Fibroblast of mammary gland (primary cell): ENCODE measurements around the gene TUB.

Source experiments
- DNase-seq: peaks from one replicate; pipeline ENCODE4 v3.0.0-alpha.2; 2010; ENCODE audit warnings: low read depth
- H3K4me3 ChIP-seq: 2 replicates; pipeline ENCODE4 v1.5.1; 2011; ENCODE audit warnings: low read depth, mild to moderate bottlenecking, low read length, moderate library complexity; ENCODE audit not compliant: control insufficient read depth
- CTCF ChIP-seq: conservative IDR thresholded peaks from 2 replicates; pipeline ENCODE4 v1.5.1; 2011; ENCODE audit warnings: low read depth, low read length, inconsistent platforms; ENCODE audit not compliant: control insufficient read depth, insufficient read depth

TUB gene

GRCh38 chr11:8045839-8046238 is 35.2 kb upstream of the TUB start:
- DNase-seq = no peak
- no peak for TF ChIP-seq CTCF
- H3K4me3 ChIP-seq = no peak overlapping the region

GRCh38 chr11:8047382-8047781 is 33.6 kb upstream of the TUB start:
- no peak overlapping the region for H3K4me3 ChIP-seq
- TF ChIP-seq CTCF = no peak
- DNase-seq = no peak

GRCh38 chr11:8049084-8049483 is 31.9 kb upstream of the TUB start:
- no peak for TF ChIP-seq CTCF
- no peak for DNase-seq

GRCh38 chr11:8055091-8055835 is 25.7 kb upstream of the TUB start:
- peak; percentile 24 for TF ChIP-seq CTCF
- H3K4me3 ChIP-seq = no peak overlapping the region
- DNase-seq = peak; percentile 17

More at GRCh38 chr11:8049084-8049483, 31.9 kb upstream of the TUB start:
- no peak overlapping the region for H3K4me3 ChIP-seq

GRCh38 chr11:8055836-8056526 is 25.0 kb upstream of the TUB start:
- H3K4me3 ChIP-seq = no peak overlapping the region
- no peak for DNase-seq
- TF ChIP-seq CTCF = no peak

- no peak for TF ChIP-seq CTCF
- peak; percentile 95 for DNase-seq
These were observed 24.1 kb upstream of the TUB start for GRCh38 chr11:8056810-8057463.

More at GRCh38 chr11:8056810-8057463, 24.1 kb upstream of the TUB start:
- H3K4me3 ChIP-seq = no peak overlapping the region
